KOPT-K1 (cell line): ENCODE measurements around the gene RPEL1.
"Not testable (repeated sequence)": the region's sequence is repeated elsewhere in the genome, so short reads cannot be mapped to it uniquely, and the experiment has no call there.

ENCODE experiments used
- H3K27ac ChIP-seq: fragments of 200-600 bp; sonication (generic); 2 replicates; pipeline ENCODE4 v1.5.1; 2016; ENCODE audit warnings: antibody characterized with exemption, mild to moderate bottlenecking, low read depth, low read length; ENCODE audit not compliant: poor library complexity, severe bottlenecking
- H3K36me3 ChIP-seq: fragments of 200-600 bp; sonication (generic); 2 replicates; pipeline ENCODE4 v1.5.1; 2017; ENCODE audit warnings: antibody characterized with exemption, mild to moderate bottlenecking, low read length, moderate library complexity; ENCODE audit not compliant: insufficient read depth
- H3K9me3 ChIP-seq: fragments of 200-600 bp; sonication (generic); 2 replicates; pipeline ENCODE4 v1.5.1; 2017; ENCODE audit warnings: antibody characterized with exemption, low read length, mild to moderate bottlenecking; ENCODE audit not compliant: insufficient read depth, poor library complexity, severe bottlenecking

The RPEL1 gene

GRCh38 chr10:103224133-103224532 is 21.6 kb upstream of the RPEL1 start:
- H3K36me3 ChIP-seq = no peaks in the 10 kb centered on the region
- H3K9me3 ChIP-seq = peaks cover 13% of the 10 kb centered on the region
- no peak overlapping the region for H3K27ac ChIP-seq

DNA sequence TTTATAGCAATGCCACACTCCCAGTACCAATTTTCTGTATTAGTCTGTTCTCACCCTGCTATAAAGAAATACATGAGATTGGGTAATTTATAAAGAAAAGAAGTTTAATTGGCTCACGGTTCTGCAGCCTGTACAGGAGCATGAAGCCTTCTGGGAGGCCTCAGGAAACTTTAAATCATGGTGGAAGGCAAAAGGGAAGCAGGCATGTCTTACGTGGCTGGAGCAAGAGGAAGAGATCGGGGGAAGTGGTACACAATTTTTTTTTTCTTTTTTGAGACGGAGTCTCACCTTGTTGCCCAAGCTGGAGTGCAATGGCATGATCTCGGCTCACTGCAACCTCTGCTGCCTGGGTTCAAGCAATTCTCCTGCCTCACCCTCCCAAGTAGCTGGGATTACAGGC is 21.0 kb upstream of the RPEL1 start:
- peaks cover 13% of the 10 kb centered on the region for H3K9me3 ChIP-seq
- H3K27ac ChIP-seq, H3K36me3 ChIP-seq: not testable (repeated sequence)

GRCh38 chr10:103225939-103226338 is 19.7 kb upstream of the RPEL1 start:
- Histone ChIP-seq H3K9me3 (peaks cover 13% of the 10 kb centered on the region), H3K36me3 (no peaks in the 10 kb centered on the region), H3K27ac (no peak overlapping the region)

GRCh38 chr10:103227416-103227815 is 18.3 kb upstream of the RPEL1 start:
- no peaks in the 10 kb centered on the region for H3K36me3 ChIP-seq
- H3K9me3 ChIP-seq = peaks cover 13% of the 10 kb centered on the region
- H3K27ac ChIP-seq = no peak overlapping the region

DNA sequence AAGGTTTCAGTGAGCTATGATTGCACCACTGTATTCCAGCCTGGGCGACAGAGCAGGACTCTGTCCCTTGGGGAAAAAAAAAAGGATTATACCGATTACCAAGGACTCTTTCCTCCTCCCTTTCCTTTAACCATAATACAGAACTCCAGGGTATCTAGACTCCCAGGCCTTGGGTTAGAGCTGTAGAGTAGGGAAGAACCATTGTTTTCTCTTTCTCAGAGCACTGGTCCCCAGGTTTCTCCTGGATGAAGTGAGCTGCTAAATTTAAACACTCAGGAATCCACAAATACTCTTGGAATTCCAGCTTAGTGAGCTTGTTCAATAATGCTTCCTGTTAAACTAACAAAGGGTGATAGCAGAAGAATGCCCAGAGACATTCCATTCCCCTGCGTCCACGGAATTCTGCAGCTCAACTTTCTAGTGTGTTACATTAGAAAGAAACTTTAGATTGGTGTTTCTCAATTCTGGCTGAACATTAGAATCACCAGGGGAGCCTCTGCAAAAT is 14.6 kb upstream of the RPEL1 start:
- Histone ChIP-seq H3K27ac (no peak overlapping the region), H3K36me3 (no peaks in the 10 kb centered on the region), H3K9me3 (no peaks in the 10 kb centered on the region)

DNA sequence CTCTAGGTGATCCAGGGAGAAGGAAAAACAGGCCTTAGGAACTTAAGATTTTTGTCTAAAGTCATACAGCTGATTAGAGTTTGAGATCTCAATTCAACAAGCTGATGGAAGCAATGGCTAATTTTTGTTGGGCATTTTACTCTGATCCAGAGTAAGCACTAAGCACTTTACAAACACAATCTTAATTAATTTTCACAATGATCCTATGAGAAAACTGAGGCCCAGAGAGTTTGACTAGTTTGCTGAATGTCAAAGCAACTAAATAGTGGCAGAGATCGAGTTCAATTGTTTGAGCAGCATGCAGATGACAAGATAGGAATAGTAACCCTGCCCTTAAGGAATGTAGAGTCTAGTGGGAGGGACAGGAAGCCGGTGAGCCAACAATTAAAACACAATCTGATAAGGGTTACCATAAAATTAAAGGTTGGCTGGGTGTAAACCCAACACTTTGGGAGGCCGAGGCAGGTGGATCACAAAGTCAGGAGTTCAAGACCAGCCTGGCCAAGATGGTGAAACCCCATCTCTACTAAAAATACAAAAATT is 13.5 kb upstream of the RPEL1 start:
- Histone ChIP-seq H3K27ac (no peak overlapping the region), H3K9me3 (no peaks in the 10 kb centered on the region)

GRCh38 chr10:103232772-103233488 is 12.8 kb upstream of the RPEL1 start:
- H3K36me3 ChIP-seq = no peaks in the 10 kb centered on the region
- no peaks in the 10 kb centered on the region for H3K9me3 ChIP-seq
- no peak overlapping the region for H3K27ac ChIP-seq

More for the DNA sequence above, 13.5 kb upstream of the RPEL1 start:
- no peaks in the 10 kb centered on the region for H3K36me3 ChIP-seq

GRCh38 chr10:103235775-103236174 is 9.9 kb upstream of the RPEL1 start:
- no peaks in the 10 kb centered on the region for H3K36me3 ChIP-seq
- H3K27ac ChIP-seq = no peak overlapping the region
- H3K9me3 ChIP-seq = no peaks in the 10 kb centered on the region

- no peaks in the 10 kb centered on the region for H3K9me3 ChIP-seq
- H3K36me3 ChIP-seq = no peaks in the 10 kb centered on the region
- no peak overlapping the region for H3K27ac ChIP-seq
Measured at GRCh38 chr10:103238506-103239252, 7.0 kb upstream of the RPEL1 start.

DNA sequence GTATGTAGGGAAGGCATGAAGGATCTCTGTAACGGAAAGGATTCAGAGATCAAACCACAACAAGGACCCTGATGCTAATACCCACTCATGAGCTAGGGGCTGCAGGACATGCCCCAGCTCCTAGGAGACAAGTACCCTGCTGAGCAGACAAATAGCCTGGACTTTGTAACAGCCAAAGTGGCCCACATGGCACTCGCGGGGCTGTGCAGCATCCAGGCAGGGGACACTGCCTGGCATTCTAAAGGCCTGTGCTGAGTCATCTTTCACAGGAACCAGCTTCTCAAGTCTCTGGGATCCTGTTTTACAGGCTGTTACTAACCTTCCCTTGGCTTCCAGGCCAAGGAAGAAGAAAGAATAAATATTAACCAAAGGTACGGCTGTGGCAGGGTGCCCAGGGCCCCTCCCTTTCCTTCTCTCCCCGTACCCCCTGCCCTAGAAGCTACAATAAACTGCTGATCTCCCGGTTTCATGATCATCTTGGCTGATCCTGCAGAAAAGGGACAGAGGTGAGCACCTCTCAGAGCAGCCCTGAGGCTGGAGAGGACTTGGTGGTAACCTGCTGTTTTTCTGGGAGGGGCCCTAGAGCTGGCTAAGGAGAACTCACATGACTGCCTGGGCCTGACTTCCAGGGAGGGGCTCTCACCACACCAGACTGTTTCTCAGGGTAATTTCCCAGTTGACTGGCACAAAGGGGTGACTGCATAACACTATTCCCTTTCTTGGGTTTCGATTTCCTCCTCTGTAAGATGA is 4.2 kb upstream of the RPEL1 start:
- H3K9me3 ChIP-seq = no peaks in the 10 kb centered on the region
- H3K27ac ChIP-seq = no peak overlapping the region
- no peaks in the 10 kb centered on the region for H3K36me3 ChIP-seq

DNA sequence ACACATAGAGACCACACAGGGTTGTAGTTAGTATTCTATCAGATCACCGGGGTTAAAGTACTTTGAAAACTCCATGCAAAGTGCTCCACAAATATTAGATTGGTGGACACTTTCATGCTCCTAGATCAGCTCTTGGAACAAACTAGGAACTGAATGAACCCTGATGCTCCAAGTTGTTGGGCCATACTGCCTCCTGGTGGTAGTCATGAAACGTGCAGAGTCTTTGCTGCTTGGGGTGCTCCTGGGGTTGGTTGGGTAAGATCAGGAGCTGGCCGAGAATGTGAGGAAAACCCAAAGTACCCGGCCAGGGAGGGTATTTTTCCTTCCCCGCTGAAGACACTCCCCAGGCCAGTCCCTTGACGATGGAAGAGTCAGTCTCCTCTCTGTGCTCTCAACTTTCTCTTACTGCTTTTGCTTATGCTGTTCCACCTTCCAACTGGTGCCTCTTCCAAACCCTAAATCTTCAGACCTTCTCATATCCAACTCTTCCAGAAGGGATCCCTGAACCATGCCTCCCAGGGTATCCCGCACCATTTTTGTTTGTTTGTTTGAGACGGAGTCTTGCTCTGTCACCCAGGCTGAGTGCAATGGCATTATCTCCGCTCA is 918 bp upstream of the RPEL1 start:
- Histone ChIP-seq H3K27ac (no peak overlapping the region), H3K9me3 (no peaks in the 10 kb centered on the region), H3K36me3 (no peaks in the 10 kb centered on the region)

- Histone ChIP-seq H3K36me3 (no peaks in the 10 kb centered on the region), H3K27ac (no peak overlapping the region), H3K9me3 (no peaks in the 10 kb centered on the region)
Measured at GRCh38 chr10:103246324-103246723, 637 bp downstream of the RPEL1 start.

GRCh38 chr10:103254113-103254512 is 8.4 kb downstream of the RPEL1 start:
- Histone ChIP-seq H3K27ac (no peak overlapping the region), H3K9me3 (peaks cover 6% of the 10 kb centered on the region), H3K36me3 (no peaks in the 10 kb centered on the region)

- H3K36me3 ChIP-seq = no peaks in the 10 kb centered on the region
- H3K9me3 ChIP-seq = peaks cover 11% of the 10 kb centered on the region
- H3K27ac ChIP-seq = no peak overlapping the region
Measured at GRCh38 chr10:103254538-103255325, 9.0 kb downstream of the RPEL1 start.
